H9 (cell line): ENCODE results near the gene PIGS. TPM values are rescaled to one million over a fixed set of nuclear protein-coding genes. Genes with fewer than 3 reads are reported as not detected.
A peak's percentile ranks its signal among the peaks of the same experiment; 100 is the strongest.

Source experiments
- DNase-seq: peaks from one replicate; pipeline ENCODE4 v3.0.0-alpha.2; 2017
- H2AFZ ChIP-seq: one replicate; pipeline ENCODE4 v1.6.1; 2013; ENCODE audit warnings: mild to moderate bottlenecking, low read length, control low read depth, moderate library complexity
- H2AK5ac ChIP-seq: 2 replicates; pipeline ENCODE4 v1.6.1; 2013; ENCODE audit warnings: low read length, control low read depth, mixed read lengths; ENCODE audit not compliant: insufficient read length
- H2BK120ac ChIP-seq: one replicate; pipeline ENCODE4 v1.6.1; 2013; ENCODE audit warnings: low read depth, mild to moderate bottlenecking, low read length, control low read depth, inconsistent platforms; ENCODE audit not compliant: poor library complexity, severe bottlenecking
- H2BK12ac ChIP-seq: 2 replicates; pipeline ENCODE4 v1.6.1; 2013; ENCODE audit warnings: low read length, control low read depth, mixed read lengths, low read depth; ENCODE audit not compliant: insufficient read length
- H2BK15ac ChIP-seq: 2 replicates; pipeline ENCODE4 v1.6.1; 2013; ENCODE audit warnings: low read depth, low read length, control low read depth
- H2BK20ac ChIP-seq: one replicate; pipeline ENCODE4 v1.6.1; 2013; ENCODE audit warnings: low read depth, mild to moderate bottlenecking, low read length, control low read depth, inconsistent platforms; ENCODE audit not compliant: poor library complexity, severe bottlenecking
- H2BK5ac ChIP-seq: 2 replicates; pipeline ENCODE4 v1.6.1; 2013; ENCODE audit warnings: low read length, control low read depth, mixed read lengths; ENCODE audit not compliant: insufficient read length
- H3K14ac ChIP-seq: 2 replicates; pipeline ENCODE4 v1.6.1; 2013; ENCODE audit warnings: low read length, control low read depth; ENCODE audit not compliant: insufficient read depth
- H3K18ac ChIP-seq: 2 replicates; pipeline ENCODE4 v1.6.1; 2013; ENCODE audit warnings: low read depth, mild to moderate bottlenecking, mixed read lengths, low read length, control low read depth; ENCODE audit not compliant: insufficient read length
- H3K23ac ChIP-seq: 2 replicates; pipeline ENCODE4 v1.6.1; 2013; ENCODE audit warnings: low read length, control low read depth, mixed read lengths, low read depth; ENCODE audit not compliant: insufficient read length
- H3K23me2 ChIP-seq: 2 replicates; pipeline ENCODE4 v1.6.1; 2013; ENCODE audit warnings: low read depth, mild to moderate bottlenecking, mixed read lengths, low read length, control low read depth; ENCODE audit not compliant: insufficient read length, poor library complexity, severe bottlenecking
- H3K27ac ChIP-seq: 2 replicates; pipeline ENCODE4 v1.5.1; 2013; ENCODE audit warnings: low read length, control low read depth, mixed read lengths, low read depth; ENCODE audit not compliant: insufficient read length
- H3K27me3 ChIP-seq: 2 replicates; pipeline ENCODE4 v1.6.1; 2013; ENCODE audit warnings: low read length, control low read depth, inconsistent platforms; ENCODE audit not compliant: insufficient read depth
- H3K4ac ChIP-seq: 2 replicates; pipeline ENCODE4 v1.6.1; 2013; ENCODE audit warnings: low read depth, mild to moderate bottlenecking, control low read depth, inconsistent platforms, low read length, moderate library complexity
- H3K4me1 ChIP-seq: 2 replicates; pipeline ENCODE4 v1.6.1; 2013; ENCODE audit warnings: low read length, control low read depth, inconsistent platforms; ENCODE audit not compliant: insufficient read depth
- H3K4me2 ChIP-seq: 2 replicates; pipeline ENCODE4 v1.6.1; 2013; ENCODE audit warnings: low read length, control low read depth, mixed read lengths; ENCODE audit not compliant: insufficient read length, insufficient read depth
- H3K56ac ChIP-seq: 2 replicates; pipeline ENCODE4 v1.6.1; 2013; ENCODE audit warnings: low read depth, mild to moderate bottlenecking, mixed read lengths, low read length, control low read depth; ENCODE audit not compliant: insufficient read length
- H3K79me1 ChIP-seq: 2 replicates; pipeline ENCODE4 v1.6.1; 2013; ENCODE audit warnings: low read depth, mild to moderate bottlenecking, moderate library complexity, low read length, control low read depth, inconsistent platforms; ENCODE audit not compliant: insufficient read depth, poor library complexity, severe bottlenecking
- H3K79me2 ChIP-seq: 2 replicates; pipeline ENCODE4 v1.6.1; 2013; ENCODE audit warnings: low read length, control low read depth, inconsistent platforms; ENCODE audit not compliant: insufficient read depth
- H3K9ac ChIP-seq: 2 replicates; pipeline ENCODE4 v1.6.1; 2013; ENCODE audit warnings: low read length, control low read depth, mixed read lengths; ENCODE audit not compliant: insufficient read length; ENCODE audit errors: extremely low read depth
- H3K9me3 ChIP-seq: one replicate; pipeline ENCODE4 v1.6.1; 2013; ENCODE audit warnings: low read depth, low read length, inconsistent platforms; ENCODE audit not compliant: control insufficient read depth
- H3T11ph ChIP-seq: one replicate; pipeline ENCODE4 v1.6.1; 2013; ENCODE audit warnings: mild to moderate bottlenecking, low read length, control low read depth, inconsistent platforms
- H4K20me1 ChIP-seq: one replicate; pipeline ENCODE4 v1.6.1; 2013; ENCODE audit not compliant: control insufficient read depth, insufficient read length, insufficient read depth
- H4K5ac ChIP-seq: 2 replicates; pipeline ENCODE4 v1.6.1; 2013; ENCODE audit warnings: low read depth, mild to moderate bottlenecking, mixed read lengths, low read length, control low read depth; ENCODE audit not compliant: insufficient read length
- H4K8ac ChIP-seq: replicated peaks from 2 replicates; pipeline ENCODE4 v1.6.1; 2013; ENCODE audit warnings: low read length, control low read depth, mixed read lengths, low read depth; ENCODE audit not compliant: insufficient read length
- H4K91ac ChIP-seq: 2 replicates; pipeline ENCODE4 v1.6.1; 2013; ENCODE audit warnings: low read depth, mild to moderate bottlenecking, moderate library complexity, mixed read lengths, low read length, control low read depth; ENCODE audit not compliant: insufficient read length
- H3K27ac Mint-ChIP-seq, 3 experiments: 2 replicates in 2 of 3; 3 replicates in 1 of 3; pipeline ENCODE4 v1.8.0; 2020 to 2021; ENCODE audit warnings: mixed read lengths in 3 of 3, mild to moderate bottlenecking in 1 of 3, moderate library complexity in 1 of 3
- H3K27me3 Mint-ChIP-seq: 2 replicates; pipeline ENCODE4 v1.8.0; 2021; ENCODE audit warnings: low read depth, mild to moderate bottlenecking, moderate library complexity, mixed read lengths
- H3K36me3 Mint-ChIP-seq, 3 experiments: 2 replicates in 2 of 3; 3 replicates in 1 of 3; pipeline ENCODE4 v1.8.0; 2020 to 2021; ENCODE audit warnings: low read depth in 3 of 3, mixed read lengths in 3 of 3; ENCODE audit not compliant: insufficient read depth in 1 of 3
- H3K4me1 Mint-ChIP-seq, 2 experiments: 2 replicates each; pipeline ENCODE4 v1.8.0; 2020; ENCODE audit warnings: mixed read lengths in 2 of 2
- H3K4me3 Mint-ChIP-seq, 2 experiments: 2 replicates in 1 of 2; 3 replicates in 1 of 2; pipeline ENCODE4 v1.8.0; 2020 to 2021; ENCODE audit warnings: mild to moderate bottlenecking in 2 of 2, mixed read lengths in 2 of 2, moderate library complexity in 1 of 2
- H3K9me3 Mint-ChIP-seq, 2 experiments: 2 replicates in 1 of 2; 3 replicates in 1 of 2; pipeline ENCODE4 v1.8.0; 2020; ENCODE audit warnings: mild to moderate bottlenecking in 2 of 2, mixed read lengths in 2 of 2, moderate library complexity in 1 of 2
- WGBS: extraction: QIAGEN DNeasy Blood & Tissue Kit; methylation state at CpG from one replicate; pipeline ENCODE4 v1.1.7; 2013; ENCODE audit warnings: missing lambda C conversion rate, low lambda C conversion rate, mixed read lengths; ENCODE audit not compliant: insufficient read length; ENCODE audit errors: extremely low coverage; 5-methylcytosine and 5-hydroxymethylcytosine counted together
- total RNA-seq: library from RNA; stranded (reverse); gene quantifications from 2 replicates; pipeline ENCODE4 v1.2.1, GENCODE V29; 2021
- TF ChIP-seq, protein P1 (sequence below): fragments of 200-600 bp; sonication (generic); conservative IDR thresholded peaks from 3 replicates; pipeline ENCODE4 v1.8.0; 2021; ENCODE audit warnings: antibody characterized with exemption, mild to moderate bottlenecking

PIGS gene
- total RNA-seq, 1 experiment from 2014 or later: 45.8 TPM

DNA sequence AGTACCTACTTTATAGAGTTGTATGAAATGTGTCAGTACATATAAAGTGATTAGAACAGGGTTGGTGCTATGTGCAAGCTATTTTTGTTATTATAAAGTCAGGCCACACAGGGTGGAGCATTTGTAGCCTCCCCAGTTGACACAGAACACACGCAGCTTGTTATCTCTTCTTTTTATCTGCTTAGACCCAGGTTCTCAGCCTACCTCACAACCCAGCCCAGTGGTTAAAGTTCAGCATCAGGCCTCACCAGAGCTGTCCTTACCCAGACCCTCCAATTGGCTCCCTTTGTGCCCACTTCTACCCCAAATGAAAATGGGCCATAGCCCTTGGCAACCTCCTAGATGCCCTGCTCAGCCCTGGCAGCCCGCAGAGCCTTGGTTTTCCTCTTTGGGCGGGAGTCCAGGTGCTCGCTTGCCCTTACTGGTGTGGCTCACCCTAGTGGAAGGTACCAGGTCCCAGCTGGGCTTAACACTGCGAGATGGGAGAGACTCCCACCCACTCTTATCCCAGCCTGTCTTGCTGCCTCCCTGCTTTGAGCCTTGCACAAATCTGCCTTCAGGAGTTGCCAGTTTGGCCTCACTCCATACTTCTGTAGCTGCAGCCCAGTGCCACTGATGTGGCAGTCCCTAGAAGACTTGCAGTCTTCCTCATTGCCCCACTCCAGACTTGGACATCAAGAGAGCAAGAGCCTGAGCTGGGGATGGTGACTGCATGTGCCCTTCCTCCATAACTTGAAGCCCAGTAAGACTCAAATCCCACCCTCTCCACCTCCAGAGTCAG is 1.1 kb upstream of the PIGS start:
- no CpG with 5 or more reads among the region's 5 CpGs for WGBS
- H2BK12ac ChIP-seq: no peak overlapping the region
- H2BK5ac ChIP-seq: no peak overlapping the region
- TF ChIP-seq, protein P1, sequence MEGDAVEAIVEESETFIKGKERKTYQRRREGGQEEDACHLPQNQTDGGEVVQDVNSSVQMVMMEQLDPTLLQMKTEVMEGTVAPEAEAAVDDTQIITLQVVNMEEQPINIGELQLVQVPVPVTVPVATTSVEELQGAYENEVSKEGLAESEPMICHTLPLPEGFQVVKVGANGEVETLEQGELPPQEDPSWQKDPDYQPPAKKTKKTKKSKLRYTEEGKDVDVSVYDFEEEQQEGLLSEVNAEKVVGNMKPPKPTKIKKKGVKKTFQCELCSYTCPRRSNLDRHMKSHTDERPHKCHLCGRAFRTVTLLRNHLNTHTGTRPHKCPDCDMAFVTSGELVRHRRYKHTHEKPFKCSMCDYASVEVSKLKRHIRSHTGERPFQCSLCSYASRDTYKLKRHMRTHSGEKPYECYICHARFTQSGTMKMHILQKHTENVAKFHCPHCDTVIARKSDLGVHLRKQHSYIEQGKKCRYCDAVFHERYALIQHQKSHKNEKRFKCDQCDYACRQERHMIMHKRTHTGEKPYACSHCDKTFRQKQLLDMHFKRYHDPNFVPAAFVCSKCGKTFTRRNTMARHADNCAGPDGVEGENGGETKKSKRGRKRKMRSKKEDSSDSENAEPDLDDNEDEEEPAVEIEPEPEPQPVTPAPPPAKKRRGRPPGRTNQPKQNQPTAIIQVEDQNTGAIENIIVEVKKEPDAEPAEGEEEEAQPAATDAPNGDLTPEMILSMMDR: no peak
- H3K4ac ChIP-seq: no peak overlapping the region
- no peaks in the 10 kb centered on the region for H3K9me3 ChIP-seq
- peaks cover 11 to 28% (median 24%) of the 10 kb centered on the region in 3 experiments; a peak in 6 of 7 replicates for H3K36me3 Mint-ChIP-seq
- peaks cover 11% of the 10 kb centered on the region for H3K23me2 ChIP-seq
- peak overlapping the region; percentile 92 to 97 for H3K4me3 Mint-ChIP-seq
- H3T11ph ChIP-seq: no peak overlapping the region
- H3K4me1 Mint-ChIP-seq: peaks cover 24 to 37% of the 10 kb centered on the region in 2 experiments
- H4K8ac ChIP-seq: no peak overlapping the region
- no peak overlapping the region for H2BK120ac ChIP-seq
- H4K91ac ChIP-seq: no peak overlapping the region
- no peak overlapping the region for H3K23ac ChIP-seq
- peak overlapping the region; percentile 87 for H3K4me2 ChIP-seq
- no peak overlapping the region for H4K5ac ChIP-seq
- H3K27ac ChIP-seq: no peak overlapping the region
- no peak overlapping the region for H2BK20ac ChIP-seq
- H2BK15ac ChIP-seq: no peak overlapping the region
- H3K14ac ChIP-seq: no peak overlapping the region
- H3K9ac ChIP-seq: no peak overlapping the region
- H3K27me3 Mint-ChIP-seq: peaks cover 7% of the 10 kb centered on the region
- no peaks in the 10 kb centered on the region for H3K79me1 ChIP-seq
- H3K79me2 ChIP-seq: no peaks in the 10 kb centered on the region
- DNase-seq: no peak
- no peak overlapping the region for H2AFZ ChIP-seq
- no peak overlapping the region for H3K56ac ChIP-seq
- H3K27me3 ChIP-seq: no peaks in the 10 kb centered on the region
- peaks cover 2% of the 10 kb centered on the region for H4K20me1 ChIP-seq
- H3K18ac ChIP-seq: no peak overlapping the region
- no peak overlapping the region for H2AK5ac ChIP-seq
- no peak overlapping the region for H3K27ac Mint-ChIP-seq
- no peaks in the 10 kb centered on the region for H3K4me1 ChIP-seq
- no peaks in the 10 kb centered on the region for H3K9me3 Mint-ChIP-seq
